T-helper 22 cell (primary cell): ENCODE data around the gene GREB1.
"Not testable (repeated sequence)": the region's sequence is repeated elsewhere in the genome, so short reads cannot be mapped to it uniquely, and the experiment has no call there.

ENCODE experiments used
- DNase-seq: peaks from one replicate; pipeline ENCODE4 v3.0.0-alpha.2; 2020; ENCODE audit warnings: low read depth

The GREB1 gene

GRCh38 chr2:11635141-11635540 is 101.3 kb downstream of the GREB1 start:
- DNase-seq: no peak

DNA sequence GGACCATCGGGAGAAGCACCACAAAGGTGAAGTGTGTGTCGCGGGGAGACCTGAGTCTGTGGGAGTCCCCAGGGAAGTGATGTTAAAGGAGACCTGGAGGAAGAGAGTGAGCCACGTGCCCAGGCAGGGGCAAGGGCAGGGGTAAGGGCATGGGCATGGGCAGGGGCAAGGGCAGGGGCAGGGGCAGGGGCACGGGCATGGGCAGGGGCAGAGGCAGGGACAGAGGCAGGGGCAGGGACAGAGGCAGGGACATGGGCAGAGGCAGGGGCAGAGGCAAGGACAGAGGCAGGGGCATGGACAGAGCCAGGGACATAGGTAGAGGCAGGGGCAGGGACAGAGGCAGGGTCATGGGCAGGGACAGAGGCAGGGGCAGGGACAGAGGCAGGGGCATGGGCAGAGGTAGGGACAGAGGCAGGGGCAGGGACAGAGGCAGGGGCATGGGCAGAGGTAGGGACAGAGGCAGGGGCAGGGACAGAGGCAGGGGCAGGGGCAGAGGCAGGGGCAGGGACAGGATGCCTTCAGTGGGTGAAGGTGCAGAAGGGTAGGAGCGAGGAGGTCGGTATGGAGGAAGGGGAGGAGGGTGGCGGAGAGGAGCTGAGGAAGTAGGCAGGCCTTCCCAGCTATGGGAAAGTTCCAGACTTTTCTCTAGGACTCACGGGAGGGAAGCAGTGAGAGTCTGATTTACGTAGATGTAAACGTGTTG is 102.9 kb downstream of the GREB1 start:
- DNase-seq: no peak

DNA sequence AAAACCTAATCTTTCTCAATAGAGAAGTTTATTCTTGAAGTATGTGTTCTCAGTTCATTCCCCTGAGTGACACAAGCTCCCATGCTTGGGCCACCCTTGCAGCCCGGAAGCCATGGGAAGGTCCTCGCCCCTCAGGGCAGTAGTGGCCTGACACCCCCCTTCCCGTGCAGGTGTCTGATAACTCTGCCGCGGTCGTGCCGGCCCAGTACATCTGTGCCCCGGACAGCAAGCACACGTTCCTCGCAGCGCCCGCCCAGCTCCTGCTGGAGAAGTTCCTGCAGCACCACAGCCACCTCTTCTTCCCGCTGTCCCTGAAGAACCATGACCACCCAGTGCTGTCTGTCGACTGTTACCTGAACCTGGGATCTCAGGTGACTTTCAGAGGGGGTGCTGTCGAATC is 103.7 kb downstream of the GREB1 start:
- no peak for DNase-seq

- no peak for DNase-seq
These were observed 105.7 kb downstream of the GREB1 start for GRCh38 chr2:11639503-11639902.

- DNase-seq: no peak
These were observed 106.3 kb downstream of the GREB1 start for GRCh38 chr2:11640132-11640531.

- DNase-seq: no peak
These were observed 109.1 kb downstream of the GREB1 start for GRCh38 chr2:11642972-11643371.

DNA sequence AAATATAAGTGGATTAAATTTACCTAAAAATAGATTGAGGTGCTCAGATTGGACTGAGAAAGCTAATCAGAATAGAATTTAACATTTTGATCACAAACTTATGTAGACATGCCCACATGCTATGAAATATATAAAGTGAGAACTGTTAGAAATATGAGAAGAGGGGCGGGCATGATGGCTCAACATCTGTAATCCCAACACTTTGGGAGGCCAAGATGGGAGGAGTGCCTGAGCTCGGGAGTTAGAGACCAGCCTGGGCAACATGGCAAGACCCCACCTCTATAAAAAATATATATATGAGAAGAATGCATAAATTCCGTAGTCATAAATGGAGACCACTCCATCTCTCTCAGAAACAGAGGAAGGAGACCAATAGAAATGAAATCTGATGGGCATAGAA is 110.4 kb downstream of the GREB1 start:
- DNase-seq: no peak

GRCh38 chr2:11646530-11646929 is 112.7 kb downstream of the GREB1 start:
- no peak for DNase-seq

- DNase-seq: no peak
These were observed 114.2 kb downstream of the GREB1 start for GRCh38 chr2:11647834-11648600.

DNA sequence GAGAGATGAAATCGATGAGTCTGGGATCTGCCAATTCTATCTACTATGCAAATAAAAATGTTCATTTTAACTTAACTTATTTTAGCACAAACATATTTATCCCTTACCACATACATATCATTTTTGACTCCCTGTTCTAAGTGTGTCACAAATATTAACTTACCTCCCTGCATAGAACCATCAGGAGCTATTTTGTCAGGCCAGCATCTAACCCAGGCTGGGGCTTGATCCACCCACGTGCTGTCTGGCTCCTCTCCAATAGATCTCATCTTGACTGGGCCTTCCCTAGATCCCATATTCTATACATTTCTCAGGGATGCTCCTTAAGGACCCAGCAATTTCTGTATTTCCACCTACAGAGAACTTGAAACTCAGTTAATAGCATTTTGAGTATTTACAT is 115.2 kb downstream of the GREB1 start:
- DNase-seq: no peak

- DNase-seq: no peak
These were observed 118.2 kb downstream of the GREB1 start for GRCh38 chr2:11651856-11652548.

GRCh38 chr2:11652553-11652952 is 118.7 kb downstream of the GREB1 start:
- no peak for DNase-seq

DNA sequence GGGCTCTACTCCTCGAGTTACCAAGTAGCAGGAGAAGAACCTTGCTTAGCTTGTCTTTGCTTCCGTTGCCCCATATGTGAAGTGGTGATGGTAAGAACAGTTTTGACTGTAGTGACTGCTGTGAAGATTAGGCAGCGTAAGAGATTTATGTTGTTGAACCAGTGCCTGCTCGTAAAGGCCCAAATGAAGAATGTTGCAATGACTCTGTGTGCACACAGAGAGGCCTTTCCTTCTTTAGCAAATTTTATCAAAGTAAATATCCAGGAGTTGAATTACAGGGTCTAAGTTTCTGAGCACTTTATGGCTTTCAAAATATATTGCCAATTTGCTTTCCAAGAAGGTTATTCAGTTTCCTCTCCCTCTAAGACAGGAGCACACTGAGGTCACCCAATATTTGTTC is 121.7 kb downstream of the GREB1 start:
- no peak for DNase-seq

GRCh38 chr2:11656252-11656651 is 122.4 kb downstream of the GREB1 start:
- no peak for DNase-seq

DNA sequence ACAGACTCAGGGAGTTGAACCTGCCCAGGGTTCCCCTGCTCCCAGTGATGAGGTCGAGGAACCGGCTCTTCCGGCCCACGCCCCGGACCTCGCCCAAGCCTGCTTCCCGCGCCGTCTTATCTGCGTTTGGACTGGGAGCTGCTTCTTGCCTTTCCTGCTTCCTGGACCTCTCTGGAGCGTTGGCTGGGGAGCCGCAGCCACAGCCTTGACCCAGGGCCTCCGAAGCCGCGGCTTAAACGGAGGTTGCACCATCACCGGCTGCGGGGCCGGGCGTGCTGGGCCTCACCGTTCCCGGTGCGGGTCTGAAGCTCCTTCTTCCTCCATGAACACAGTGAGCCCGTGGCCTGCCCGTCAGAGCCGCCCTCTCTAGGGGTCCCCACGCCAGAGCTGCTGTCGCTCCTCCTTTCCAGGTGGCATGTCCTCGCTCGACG is 122.8 kb downstream of the GREB1 start:
- no peak for DNase-seq

DNA sequence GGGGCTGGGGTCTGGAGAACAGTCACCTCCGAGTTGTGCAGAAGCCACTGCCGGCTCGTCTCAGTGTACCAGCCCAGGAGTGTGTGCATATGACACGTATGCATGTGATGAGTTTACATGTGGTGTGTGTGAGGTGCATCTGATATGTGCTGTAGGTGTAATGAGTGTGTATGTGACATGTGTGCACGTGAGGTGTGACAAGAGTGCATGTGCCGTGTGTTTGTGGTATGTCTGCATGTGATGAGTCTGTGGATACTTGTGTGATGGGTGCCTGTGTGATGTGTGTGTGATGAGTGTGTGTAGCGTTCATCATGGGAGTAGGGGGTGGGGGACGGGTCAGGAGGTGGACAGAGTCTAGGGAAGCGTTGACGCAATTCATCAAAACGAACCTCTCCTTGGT is 123.3 kb downstream of the GREB1 start:
- DNase-seq: no peak

DNA sequence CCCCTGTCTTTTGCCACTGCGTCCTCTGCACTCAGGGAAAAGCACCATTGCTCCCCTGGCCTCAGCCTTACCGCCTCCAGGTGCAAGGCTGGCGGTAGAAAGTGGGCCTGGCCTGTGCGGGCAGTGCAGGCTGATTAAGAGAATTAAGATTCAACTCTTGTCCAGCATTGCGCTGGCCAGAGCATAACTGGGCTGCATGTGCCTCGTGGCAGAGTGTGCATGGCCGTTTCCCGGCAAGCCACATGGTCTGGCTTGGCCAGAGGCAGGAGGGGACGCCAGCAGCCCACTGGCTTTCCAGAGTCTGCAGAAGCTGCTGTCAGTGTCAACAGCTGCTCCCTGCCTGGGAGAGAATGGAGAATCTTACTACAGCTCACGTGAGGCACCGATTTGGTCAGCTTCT is 123.8 kb downstream of the GREB1 start:
- DNase-seq: no peak

GRCh38 chr2:11658208-11659114 is 124.6 kb downstream of the GREB1 start:
- no peak for DNase-seq

DNA sequence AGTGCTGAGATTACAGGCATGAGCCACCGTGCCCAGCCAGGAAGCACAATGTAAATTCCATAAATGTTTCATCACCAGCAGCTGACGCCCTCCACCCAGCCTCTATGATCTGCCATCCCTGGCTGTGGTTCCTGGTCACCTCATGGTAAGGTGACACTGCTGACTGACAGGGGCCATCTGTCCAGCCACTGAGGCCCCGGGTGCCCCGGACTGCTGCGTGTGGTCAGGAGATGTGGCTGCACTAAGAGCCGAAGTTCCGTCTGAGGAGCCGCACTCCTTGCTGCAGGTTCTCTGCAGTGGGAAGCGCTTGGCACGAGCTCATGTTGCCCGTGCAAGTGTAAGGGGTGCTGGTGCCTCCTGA is 125.2 kb downstream of the GREB1 start:
- DNase-seq: no peak

GRCh38 chr2:11659851-11660250 is 126.0 kb downstream of the GREB1 start:
- DNase-seq: no peak

DNA sequence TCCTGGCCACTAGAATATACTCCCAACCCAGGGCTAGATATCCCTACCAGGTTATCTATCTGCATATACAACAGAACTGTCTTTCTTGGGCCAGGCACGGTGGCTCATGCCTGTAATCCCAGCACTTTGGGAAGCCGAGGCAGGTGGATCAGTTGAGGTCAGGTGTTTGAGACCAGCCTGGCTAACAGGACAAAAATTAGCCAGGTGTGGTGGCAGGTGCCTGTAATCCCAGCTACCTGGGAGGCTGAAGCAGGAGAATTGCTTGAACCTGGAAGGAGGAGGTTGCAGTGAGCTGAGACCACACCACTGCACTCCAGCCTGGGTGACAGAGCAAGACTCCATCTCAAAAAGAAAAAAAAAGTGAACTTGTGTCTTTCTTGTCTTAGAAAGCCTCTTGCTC is 126.6 kb downstream of the GREB1 start:
- DNase-seq: not testable (repeated sequence)

- no peak for DNase-seq
These were observed 128.1 kb downstream of the GREB1 start for GRCh38 chr2:11661891-11662435.
